NCI-H146 treated with DMSO at 0.1 percent for 48 hours (cell line): Measurements from ENCODE around the gene SEMA5B.

Experiments used
- DNase-seq: peaks from one replicate; lab custom pipeline; 2025; ENCODE audit not compliant: unreplicated experiment; lab: John Stamatoyannopoulos, UW

SEMA5B gene

GRCh38 chr3:122974764-122975162 is 52.8 kb downstream of the SEMA5B start:
- no peak for DNase-seq

GRCh38 chr3:122973893-122974615 is 53.5 kb downstream of the SEMA5B start:
- no peak for DNase-seq

GRCh38 chr3:122972141-122972540 is 55.4 kb downstream of the SEMA5B start:
- DNase-seq, result no peak

GRCh38 chr3:122969585-122970469 is 57.7 kb downstream of the SEMA5B start:
- DNase-seq, result no peak

- no peak for DNase-seq
Measured at GRCh38 chr3:122967765-122968164, 59.8 kb downstream of the SEMA5B start.

GRCh38 chr3:122967356-122967755 is 60.2 kb downstream of the SEMA5B start:
- DNase-seq, result no peak

- DNase-seq, result no peak
Measured at GRCh38 chr3:122966045-122966444, 61.5 kb downstream of the SEMA5B start.

- DNase-seq, result no peak
Measured at GRCh38 chr3:122964811-122965210, 62.8 kb downstream of the SEMA5B start.

- DNase-seq, result no peak
Measured at GRCh38 chr3:122962149-122962548, 65.4 kb downstream of the SEMA5B start.

- no peak for DNase-seq
Measured at GRCh38 chr3:122961146-122961545, 66.4 kb downstream of the SEMA5B start.

GRCh38 chr3:122960652-122961051 is 66.9 kb downstream of the SEMA5B start:
- DNase-seq, result no peak

- no peak for DNase-seq
Measured at GRCh38 chr3:122959339-122959738, 68.2 kb downstream of the SEMA5B start.

GRCh38 chr3:122957707-122958689 is 69.6 kb downstream of the SEMA5B start:
- no peak for DNase-seq

- DNase-seq, result no peak
Measured at GRCh38 chr3:122956693-122957455, 70.7 kb downstream of the SEMA5B start.

GRCh38 chr3:122955916-122956692 is 71.5 kb downstream of the SEMA5B start:
- DNase-seq, result no peak

- no peak for DNase-seq
Measured at GRCh38 chr3:122952520-122952919, 75.0 kb downstream of the SEMA5B start.

- no peak for DNase-seq
Measured at GRCh38 chr3:122948408-122948807, 79.2 kb downstream of the SEMA5B start.

- DNase-seq, result no peak
Measured at GRCh38 chr3:122947738-122948137, 79.8 kb downstream of the SEMA5B start.

- DNase-seq, result no peak
Measured at GRCh38 chr3:122947196-122947595, 80.4 kb downstream of the SEMA5B start.

GRCh38 chr3:122946185-122946584 is 81.4 kb downstream of the SEMA5B start:
- DNase-seq, result no peak
